B cell (primary cell): Measurements from ENCODE around the gene ABL1. TPM values are rescaled to one million over a fixed set of nuclear protein-coding genes. Genes with fewer than 3 reads are reported as not detected.

ENCODE experiments used
- ATAC-seq: fragments of 200-7000 bp; cut with Tn5 transposase; one replicate; pipeline ENCODE4 v1.10.0; 2021; ENCODE audit warnings: low read depth, mild to moderate bottlenecking, moderate number of reproducible peaks, moderate library complexity
- CTCF ChIA-PET: fragments of 350-600 bp; sonication (Branson Sonifier 250); formaldehyde crosslinking; loops from one replicate; lab custom pipeline; 2021; ENCODE audit warnings: antibody characterized with exemption, inconsistent platforms; lab: Charles Lee
- POLR2A ChIA-PET: fragments of 350-600 bp; sonication (Branson Sonifier 250); formaldehyde crosslinking; loops from one replicate; lab custom pipeline; 2021; ENCODE audit warnings: antibody characterized with exemption; lab: Charles Lee
- DNase-seq: peaks from one replicate; pipeline ENCODE4 v3.0.0; 2013
- H2AFZ ChIP-seq: 2 replicates; pipeline ENCODE4 v1.6.1; 2012; ENCODE audit warnings: mild to moderate bottlenecking, low read depth, low read length; ENCODE audit not compliant: insufficient read depth, poor library complexity, severe bottlenecking
- H3K27ac ChIP-seq, 2 donors: 1 replicate in 1 of 2; 2 replicates in 1 of 2; pipeline ENCODE4 v1.5.1; 2012 to 2013; ENCODE audit warnings: low read length in 2 of 2, mild to moderate bottlenecking in 2 of 2, moderate library complexity in 1 of 2
- H3K27me3 ChIP-seq, 4 experiments: fragments of 200-600 bp in 1 of 4; sonication (generic) in 1 of 4; replicated peaks in 1 of 4; 1 replicate in 2 of 4; 2 replicates in 2 of 4; pipeline versions ENCODE4 v1.6.1 to v1.7.0; 2013 to 2016; ENCODE audit warnings: low read length in 3 of 4, mild to moderate bottlenecking in 2 of 4, mixed read lengths in 1 of 4, moderate library complexity in 1 of 4; ENCODE audit not compliant: insufficient read depth in 4 of 4, control insufficient read depth in 3 of 4; ENCODE audit errors: control extremely low read depth in 1 of 4
- H3K36me3 ChIP-seq, 2 experiments: replicated peaks in 1 of 2; 1 replicate in 1 of 2; 2 replicates in 1 of 2; pipeline versions ENCODE4 v1.6.1 to v1.7.1; 2013; ENCODE audit warnings: low read length in 1 of 2; ENCODE audit not compliant: insufficient read depth in 2 of 2, control insufficient read depth in 1 of 2; ENCODE audit errors: control extremely low read depth in 1 of 2, extremely low read depth in 1 of 2
- H3K4me1 ChIP-seq, 2 donors: fragments of 200-600 bp in 1 of 2; sonication (generic) in 1 of 2; 1 replicate in 1 of 2; 2 replicates in 1 of 2; pipeline versions ENCODE4 v1.5.1 to v1.6.1; 2013 to 2017; ENCODE audit warnings: low read length in 2 of 2; ENCODE audit not compliant: control insufficient read depth in 2 of 2, insufficient read depth in 2 of 2
- H3K4me2 ChIP-seq: replicated peaks from 2 replicates; pipeline ENCODE3; 2012; ENCODE audit warnings: mild to moderate bottlenecking, low read depth, low read length; ENCODE audit not compliant: poor library complexity, severe bottlenecking
- H3K4me3 ChIP-seq, 5 experiments: fragments of 200-600 bp in 1 of 5; sonication (generic) in 1 of 5; 1 replicate in 3 of 5; 2 replicates in 2 of 5; pipeline versions ENCODE4 v1.5.1 to v1.7.0; 2011 to 2016; ENCODE audit warnings: low read length in 4 of 5, mild to moderate bottlenecking in 4 of 5, low read depth in 2 of 5, control low read depth in 1 of 5, moderate library complexity in 1 of 5; ENCODE audit not compliant: insufficient read depth in 1 of 5; ENCODE audit errors: control extremely low read depth in 1 of 5, extremely low read depth in 1 of 5
- H3K79me2 ChIP-seq: fragments of 200-600 bp; sonication (generic); one replicate; pipeline ENCODE4 v1.6.0; 2016; ENCODE audit warnings: low read length; ENCODE audit not compliant: control insufficient read depth, insufficient read depth
- H3K9ac ChIP-seq: fragments of 200-600 bp; sonication (generic); 2 replicates; pipeline ENCODE4 v1.6.1; 2017; ENCODE audit warnings: mild to moderate bottlenecking, low read length, moderate library complexity
- H3K9me3 ChIP-seq, 3 donors: one replicate each; pipeline versions ENCODE4 v1.6.1 to v1.7.1; 2013; ENCODE audit warnings: low read length in 2 of 3; ENCODE audit not compliant: control insufficient read depth in 2 of 3, insufficient read depth in 1 of 3; ENCODE audit errors: control extremely low read depth in 1 of 3
- H4K20me1 ChIP-seq: 2 replicates; pipeline ENCODE4 v1.6.0; 2012; ENCODE audit warnings: mild to moderate bottlenecking, low read length; ENCODE audit not compliant: insufficient read depth, control insufficient read depth, poor library complexity, severe bottlenecking
- H3K27ac Mint-ChIP-seq: one replicate; pipeline ENCODE4 v1.8.0; 2021; ENCODE audit warnings: mixed read lengths
- H3K27me3 Mint-ChIP-seq: one replicate; pipeline ENCODE4 v1.8.0; 2021; ENCODE audit warnings: mixed read lengths
- H3K4me1 Mint-ChIP-seq: one replicate; pipeline ENCODE4 v1.8.0; 2021; ENCODE audit warnings: mixed read lengths
- H3K4me3 Mint-ChIP-seq: one replicate; pipeline ENCODE4 v1.8.0; 2021; ENCODE audit warnings: mixed read lengths
- H3K9me3 Mint-ChIP-seq: one replicate; pipeline ENCODE4 v1.8.0; 2022; ENCODE audit warnings: mixed read lengths; ENCODE audit not compliant: insufficient read depth
- CTCF ChIP-seq: fragments of 200-600 bp; IDR thresholded peaks from one replicate; pipeline ENCODE4 v1.8.0; 2022; ENCODE audit warnings: antibody characterized with exemption, mild to moderate bottlenecking
- EZH2 ChIP-seq: IDR thresholded peaks from 2 replicates; pipeline ENCODE4 v1.6.1; 2012; ENCODE audit warnings: borderline replicate concordance, low read depth, mild to moderate bottlenecking, moderate library complexity, low read length; ENCODE audit not compliant: insufficient read depth, poor library complexity, severe bottlenecking
- WGBS: methylation state at CpG from one replicate; pipeline ENCODE4 v1.1.5; 2013; ENCODE audit warnings: missing lambda C conversion rate; ENCODE audit not compliant: insufficient coverage; 5-methylcytosine and 5-hydroxymethylcytosine counted together
- intact Hi-C: fragments of 100-400 bp; cut with micrococcal nuclease; formaldehyde crosslinking; loops from one replicate; pipeline ENCODE4 v1.10.0; 2022
- polyA plus RNA-seq: library from polyadenylated mRNA; depleted of rRNA; stranded (reverse); fragments of >200 nt; gene quantifications from 2 replicates; pipeline ENCODE4 v1.2.3, GENCODE V29; 2012
- total RNA-seq, 2 donors: library from RNA; stranded (reverse); fragments of 120-200 nt in 1 of 2; gene quantifications; 1 replicate in 1 of 2; 2 replicates in 1 of 2; pipeline versions ENCODE4 v1.2.3 to v1.2.4, GENCODE V29; 2013 to 2022

ABL1 gene
- total and polyA plus RNA-seq, 2 donors (not counting 1 experiment from before 2014, with no cell fraction given), result 11.9 to 46.0 TPM

- TF ChIP-seq EZH2, result no peak
- TF ChIP-seq CTCF, result no peak
- peaks cover 15% of the 10 kb centered on the region for H3K79me2 ChIP-seq
- ChIA-PET POLR2A (no interaction called here), CTCF (no interaction called here)
- no peak overlapping the region for H3K4me2 ChIP-seq
- no peak overlapping the region for H3K4me3 ChIP-seq
- H4K20me1 ChIP-seq, result peaks cover 9% of the 10 kb centered on the region
- H3K4me1 Mint-ChIP-seq, result peaks cover 2% of the 10 kb centered on the region
- H3K27me3 ChIP-seq, result no peaks in the 10 kb centered on the region
- H3K4me1 ChIP-seq, result no peaks in the 10 kb centered on the region
- H3K27ac Mint-ChIP-seq, result no peak overlapping the region
- no peak for DNase-seq
- ATAC-seq, result no peak
- 100% methylated on average over 5 of the region's 6 CpGs for WGBS
- no peak overlapping the region for H2AFZ ChIP-seq
- H3K27ac ChIP-seq, result no peak overlapping the region
- intact Hi-C loops, result no loop called here
- H3K36me3 ChIP-seq, result no peaks in the 10 kb centered on the region
- peaks cover 0 to under 1% (median 0%) of the 10 kb centered on the region in 3 donors for H3K9me3 ChIP-seq
- no peaks in the 10 kb centered on the region for H3K27me3 Mint-ChIP-seq
- H3K4me3 Mint-ChIP-seq, result no peak overlapping the region
- no peak overlapping the region for H3K9ac ChIP-seq
- peaks cover 2% of the 10 kb centered on the region for H3K9me3 Mint-ChIP-seq
Measured at GRCh38 chr9:130823435-130823834, 11.6 kb upstream of the ABL1 start.

GRCh38 chr9:130824079-130824478, 11.0 kb upstream of the ABL1 start:
- Histone ChIP-seq H3K9me3 (peaks cover 2 to 5% (median 3%) of the 10 kb centered on the region in 3 donors), H3K4me3 (no peak overlapping the region), H3K4me1 (no peaks in the 10 kb centered on the region), H2AFZ (no peak overlapping the region), H3K9ac (no peak overlapping the region), H3K27me3 (no peaks in the 10 kb centered on the region), H3K4me2 (no peak overlapping the region), H3K36me3 (no peaks in the 10 kb centered on the region), H4K20me1 (peaks cover 9% of the 10 kb centered on the region), H3K27ac (no peak overlapping the region), H3K79me2 (peaks cover 17% of the 10 kb centered on the region)
- ATAC-seq (no peak), DNase-seq (no peak)
- Mint-ChIP-seq H3K4me1 (peaks cover 2% of the 10 kb centered on the region), H3K27me3 (no peaks in the 10 kb centered on the region), H3K9me3 (peaks cover 3% of the 10 kb centered on the region), H3K4me3 (no peak overlapping the region), H3K27ac (no peak overlapping the region)
- TF ChIP-seq EZH2 (no peak), CTCF (no peak)
- intact Hi-C loops, result no loop called here
- CTCF ChIA-PET, result interaction anchor here (1.4 kb wide), 1 partner anchor 9 kb away, joined by 3 read pairs; no protein-coding TSS in a partner anchor
- 100% methylated on average over 1 of the region's 2 CpGs for WGBS
- POLR2A ChIA-PET, result no interaction called here
